ENCODE data around the gene CMC1.

The CMC1 gene

DNA sequence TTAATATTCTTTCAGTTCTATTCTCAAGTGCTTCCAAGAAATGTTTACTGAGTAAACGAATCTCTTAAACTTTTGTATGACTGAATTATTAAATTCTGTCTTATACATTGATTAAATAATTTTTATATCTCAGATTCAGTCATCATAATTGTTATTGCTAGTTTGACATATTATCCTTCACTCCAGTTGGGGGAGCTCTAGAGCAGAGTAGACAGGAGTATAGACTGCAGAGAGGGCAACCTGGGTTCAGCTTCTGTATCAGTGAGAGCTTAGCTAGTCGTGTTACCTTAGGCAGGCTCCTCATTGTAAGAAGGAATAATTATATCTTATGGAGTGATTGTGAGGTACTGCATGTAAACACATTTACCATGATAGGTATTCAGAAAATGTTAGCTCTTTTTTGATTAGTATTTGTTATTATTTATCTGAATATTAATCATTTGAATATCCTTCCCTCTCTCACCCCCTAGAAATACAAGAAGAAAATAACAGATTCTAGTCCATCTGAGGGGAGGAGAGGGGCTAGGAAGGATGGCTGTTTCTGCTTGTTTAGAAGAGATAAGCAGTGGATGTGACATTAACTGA lies 76.1 kb downstream of the CMC1 start:
- 0 out of 2 replicates have a peak, but pooled peaks cover 7% of the 10 kb centered on the region for H3K36me3 ChIP-seq (ENCODE audit: low read length)
- no peak overlapping the region for H3K4me2 ChIP-seq (ENCODE audit: low read depth, low read length, poor library complexity, severe bottlenecking)
- no peak overlapping the region for H3K4me3 ChIP-seq (ENCODE audit: insufficient read depth, low read length, poor library complexity, severe bottlenecking)
- no peak overlapping the region for H3K9ac ChIP-seq (ENCODE audit: low read length)
- TF ChIP-seq CTCF (IDR thresholded peaks at IDR 0.05; ENCODE audit: insufficient read depth, low read length, poor library complexity, severe bottlenecking) (peak; percentile 75), EZH2phosphoT487 (conservative IDR thresholded peaks at IDR 0.05; ENCODE audit: low read length) (no peak)
- no peaks in the 10 kb centered on the region for H3K79me2 ChIP-seq (ENCODE audit: insufficient read depth, low read length)
- no peaks in the 10 kb centered on the region for H3K9me3 ChIP-seq (ENCODE audit: insufficient read depth, low read length)
- no peak overlapping the region for H2AFZ ChIP-seq (ENCODE audit: low read depth, low read length, severe bottlenecking)
- H3K27ac ChIP-seq (ENCODE audit: low read depth, low read length) = no peak overlapping the region
- no peaks in the 10 kb centered on the region for H3F3A ChIP-seq (ENCODE audit: insufficient read depth)
- H3K27me3 ChIP-seq (ENCODE audit: low read length) = no peaks in the 10 kb centered on the region
- H3K9me2 ChIP-seq (replicated peaks; ENCODE audit: insufficient read depth, low read length) = no peaks in the 10 kb centered on the region
- H4K20me1 ChIP-seq (ENCODE audit: low read depth, low read length) = no peaks in the 10 kb centered on the region

GRCh38 chr3:28320981-28321380 lies 79.6 kb downstream of the CMC1 start:
- no peak overlapping the region for H3K9ac ChIP-seq (ENCODE audit: low read length)
- no peaks in the 10 kb centered on the region for H3K9me3 ChIP-seq (ENCODE audit: insufficient read depth, low read length)
- no peaks in the 10 kb centered on the region for H4K20me1 ChIP-seq (ENCODE audit: low read depth, low read length)
- no peaks in the 10 kb centered on the region for H3K79me2 ChIP-seq (ENCODE audit: insufficient read depth, low read length)
- H3K36me3 ChIP-seq (ENCODE audit: low read length) = peaks cover 7% of the 10 kb centered on the region; the same call in 1 of the 2 replicates
- no peaks in the 10 kb centered on the region for H3F3A ChIP-seq (ENCODE audit: insufficient read depth)
- H2AFZ ChIP-seq (ENCODE audit: low read depth, low read length, severe bottlenecking) = no peak overlapping the region
- H3K9me2 ChIP-seq (replicated peaks; ENCODE audit: insufficient read depth, low read length) = no peaks in the 10 kb centered on the region
- no peak overlapping the region for H3K4me2 ChIP-seq (ENCODE audit: low read depth, low read length, poor library complexity, severe bottlenecking)
- no peak overlapping the region for H3K4me3 ChIP-seq (ENCODE audit: insufficient read depth, low read length, poor library complexity, severe bottlenecking)
- no peaks in the 10 kb centered on the region for H3K27me3 ChIP-seq (ENCODE audit: low read length)
- H3K27ac ChIP-seq (ENCODE audit: low read depth, low read length) = no peak overlapping the region
- TF ChIP-seq EZH2phosphoT487 (conservative IDR thresholded peaks at IDR 0.05; ENCODE audit: low read length) (no peak), CTCF (IDR thresholded peaks at IDR 0.05; ENCODE audit: insufficient read depth, low read length, poor library complexity, severe bottlenecking) (no peak)

DNA sequence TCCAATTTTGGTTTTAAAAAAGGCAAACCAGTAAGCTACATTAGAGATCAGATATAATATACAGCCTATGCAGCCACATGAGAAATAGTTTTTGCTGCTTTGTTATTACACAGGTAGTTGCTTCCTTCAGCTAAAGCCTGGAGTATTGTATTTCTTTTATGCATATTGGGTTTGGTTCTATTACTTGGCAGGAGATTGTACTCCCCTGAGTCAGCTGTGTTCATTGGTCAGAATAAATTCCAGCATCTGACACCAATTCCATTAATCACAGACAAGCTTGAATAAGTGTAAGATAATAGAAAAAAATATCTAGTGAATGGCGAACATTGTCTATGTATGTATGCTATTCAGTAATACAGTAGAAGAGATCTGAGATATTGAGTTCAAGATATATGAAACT lies 81.0 kb downstream of the CMC1 start:
- TF ChIP-seq CTCF (IDR thresholded peaks at IDR 0.05; ENCODE audit: insufficient read depth, low read length, poor library complexity, severe bottlenecking) (no peak), EZH2phosphoT487 (conservative IDR thresholded peaks at IDR 0.05; ENCODE audit: low read length) (no peak)
- no peak overlapping the region for H3K4me2 ChIP-seq (ENCODE audit: low read depth, low read length, poor library complexity, severe bottlenecking)

More for the DNA sequence above, 81.0 kb downstream of the CMC1 start:
- Histone ChIP-seq H3F3A (ENCODE audit: insufficient read depth) (no peaks in the 10 kb centered on the region), H3K79me2 (ENCODE audit: insufficient read depth, low read length) (no peaks in the 10 kb centered on the region), H3K4me3 (ENCODE audit: insufficient read depth, low read length, poor library complexity, severe bottlenecking) (no peak overlapping the region), H2AFZ (ENCODE audit: low read depth, low read length, severe bottlenecking) (no peak overlapping the region), H3K27me3 (ENCODE audit: low read length) (no peaks in the 10 kb centered on the region), H3K9me3 (ENCODE audit: insufficient read depth, low read length) (no peaks in the 10 kb centered on the region), H3K9ac (ENCODE audit: low read length) (no peak overlapping the region), H3K9me2 (replicated peaks; ENCODE audit: insufficient read depth, low read length) (no peaks in the 10 kb centered on the region), H4K20me1 (ENCODE audit: low read depth, low read length) (no peaks in the 10 kb centered on the region), H3K36me3 (ENCODE audit: low read length) (peaks cover 13% of the 10 kb centered on the region; the same call in 1 of the 2 replicates), H3K27ac (ENCODE audit: low read depth, low read length) (no peak overlapping the region)
